ENCODE results near the gene GRIK4.
A peak's percentile ranks its signal among the peaks of the same experiment; 100 is the strongest.

Gene GRIK4

DNA sequence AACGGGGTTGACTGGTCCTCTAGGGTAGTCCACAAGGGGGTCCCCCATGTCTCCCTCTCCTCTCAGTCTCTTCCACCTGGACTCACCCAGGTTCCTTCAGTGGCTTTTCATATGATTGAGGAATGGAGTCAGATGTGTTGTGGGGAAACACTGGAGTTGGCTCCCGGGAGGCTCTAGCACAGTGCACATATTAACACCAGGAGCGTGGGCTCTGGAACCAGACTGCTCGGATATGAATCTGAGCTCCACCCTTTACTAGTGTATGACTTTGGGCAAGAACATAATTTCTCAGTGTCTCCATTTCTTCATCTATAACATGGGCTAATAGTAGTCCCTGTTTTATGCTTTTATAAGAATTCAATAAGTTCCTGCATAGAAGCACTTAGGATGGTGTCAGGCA, 157.0 kb downstream of the GRIK4 start:
- no peak overlapping the region for H3K9ac ChIP-seq
- H3K27ac ChIP-seq = no peak overlapping the region
- peaks cover 8% of the 10 kb centered on the region for H3K4me1 ChIP-seq
- peaks cover 5% of the 10 kb centered on the region; the same call in 1 of the 2 replicates for H3K9me3 ChIP-seq
- H3K4me3 ChIP-seq = no peak overlapping the region
- no peak overlapping the region for H3K4me2 ChIP-seq
- H3K36me3 ChIP-seq = no peaks in the 10 kb centered on the region
- TF ChIP-seq Cebpa-rat (IDR thresholded peaks at IDR 0.05) = no peak
- H3K27me3 ChIP-seq = no peaks in the 10 kb centered on the region
- no peaks in the 10 kb centered on the region for H4K20me1 ChIP-seq

DNA sequence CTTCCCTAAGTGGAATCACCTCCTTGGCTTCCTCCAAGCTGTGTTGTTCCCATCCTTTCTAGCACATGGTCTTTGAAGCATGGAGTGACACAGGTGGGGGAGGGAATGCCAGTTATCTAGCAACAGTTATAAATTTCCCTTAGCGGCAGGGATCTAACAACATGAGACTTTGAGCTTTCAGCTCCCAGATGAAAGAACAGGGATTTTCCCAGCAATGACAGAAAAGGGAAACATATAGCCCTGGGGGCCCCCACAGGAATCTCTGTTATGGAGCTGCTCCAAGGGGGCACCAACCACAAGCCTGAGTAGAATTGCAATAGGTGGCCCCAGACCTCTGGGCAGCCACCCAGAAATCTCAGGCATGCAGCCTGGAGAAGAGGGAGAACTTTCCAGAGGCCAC, 163.0 kb downstream of the GRIK4 start:
- TF ChIP-seq Cebpa-rat (IDR thresholded peaks at IDR 0.05) = no peak
- no peak overlapping the region for H3K9ac ChIP-seq
- H3K4me1 ChIP-seq = peaks cover 24% of the 10 kb centered on the region
- no peaks in the 10 kb centered on the region for H3K36me3 ChIP-seq
- H3K9me3 ChIP-seq = peaks cover 5% of the 10 kb centered on the region; the same call in 1 of the 2 replicates
- H4K20me1 ChIP-seq = no peaks in the 10 kb centered on the region
- no peaks in the 10 kb centered on the region for H3K27me3 ChIP-seq
- H3K27ac ChIP-seq = no peak overlapping the region
- H3K4me3 ChIP-seq = no peak overlapping the region
- no peak overlapping the region for H3K4me2 ChIP-seq

- H3K4me2 ChIP-seq = no peak overlapping the region
- H3K9me3 ChIP-seq = peaks cover 5% of the 10 kb centered on the region; the same call in 1 of the 2 replicates
- H3K4me1 ChIP-seq = peaks cover 24% of the 10 kb centered on the region
- no peak overlapping the region for H3K27ac ChIP-seq
- no peak overlapping the region for H3K9ac ChIP-seq
- no peak for TF ChIP-seq Cebpa-rat (IDR thresholded peaks at IDR 0.05)
- no peaks in the 10 kb centered on the region for H4K20me1 ChIP-seq
- no peaks in the 10 kb centered on the region for H3K36me3 ChIP-seq
- H3K4me3 ChIP-seq = no peak overlapping the region
- H3K27me3 ChIP-seq = no peaks in the 10 kb centered on the region
Measured at GRCh38 chr11:120675171-120675570, 163.6 kb downstream of the GRIK4 start.

- H3K9ac ChIP-seq = no peak overlapping the region
- no peak for TF ChIP-seq Cebpa-rat (IDR thresholded peaks at IDR 0.05)
- H3K4me2 ChIP-seq = peak overlapping the region; percentile 33
- H3K9me3 ChIP-seq = peaks cover 3% of the 10 kb centered on the region; the same call in 1 of the 2 replicates
- no peak overlapping the region for H3K4me3 ChIP-seq
- H3K36me3 ChIP-seq = no peaks in the 10 kb centered on the region
- H3K27ac ChIP-seq = no peak overlapping the region
- H3K4me1 ChIP-seq = peaks cover 24% of the 10 kb centered on the region
- H3K27me3 ChIP-seq = no peaks in the 10 kb centered on the region
- no peaks in the 10 kb centered on the region for H4K20me1 ChIP-seq
Measured at GRCh38 chr11:120676991-120677390, 165.4 kb downstream of the GRIK4 start.

DNA sequence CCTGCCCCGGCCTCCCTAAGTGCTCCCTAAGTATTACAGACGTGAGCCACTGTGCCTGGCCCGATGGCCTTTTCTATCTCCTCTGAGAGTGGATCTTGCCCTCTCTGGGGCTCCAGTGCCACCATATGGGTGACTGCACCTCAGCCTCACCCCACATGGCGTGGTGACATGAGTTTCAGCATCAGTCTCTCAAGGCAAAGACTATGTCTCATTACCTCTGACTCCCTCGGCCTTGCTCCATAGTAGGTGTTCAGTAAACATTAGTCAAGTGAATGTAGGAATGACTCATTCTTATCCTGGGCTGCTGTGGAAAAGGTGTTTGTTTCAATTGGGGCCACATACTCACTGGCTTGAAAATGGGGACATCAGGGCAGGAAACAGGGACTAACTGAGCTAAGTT, 168.8 kb downstream of the GRIK4 start:
- no peak overlapping the region for H3K9ac ChIP-seq
- H3K27ac ChIP-seq = no peak overlapping the region
- no peak overlapping the region for H3K4me2 ChIP-seq
- H3K4me3 ChIP-seq = no peak overlapping the region
- no peaks in the 10 kb centered on the region for H3K36me3 ChIP-seq
- no peaks in the 10 kb centered on the region for H3K27me3 ChIP-seq
- H3K4me1 ChIP-seq = peaks cover 18% of the 10 kb centered on the region
- H4K20me1 ChIP-seq = no peaks in the 10 kb centered on the region
- H3K9me3 ChIP-seq = no peaks in the 10 kb centered on the region
- no peak for TF ChIP-seq Cebpa-rat (IDR thresholded peaks at IDR 0.05)

- Histone ChIP-seq H3K9ac (no peak overlapping the region), H3K27ac (no peak overlapping the region), H3K4me3 (no peak overlapping the region), H3K27me3 (no peaks in the 10 kb centered on the region), H4K20me1 (no peaks in the 10 kb centered on the region), H3K4me1 (peaks cover 22% of the 10 kb centered on the region), H3K4me2 (no peak overlapping the region), H3K36me3 (no peaks in the 10 kb centered on the region), H3K9me3 (no peaks in the 10 kb centered on the region)
- no peak for TF ChIP-seq Cebpa-rat (IDR thresholded peaks at IDR 0.05)
Measured at GRCh38 chr11:120681434-120682331, 170.1 kb downstream of the GRIK4 start.

- TF ChIP-seq Cebpa-rat (IDR thresholded peaks at IDR 0.05) = no peak
- Histone ChIP-seq H3K4me2 (no peak overlapping the region), H3K4me3 (no peak overlapping the region), H3K27me3 (no peaks in the 10 kb centered on the region), H3K9ac (no peak overlapping the region), H4K20me1 (no peaks in the 10 kb centered on the region), H3K9me3 (no peaks in the 10 kb centered on the region), H3K4me1 (peaks cover 17% of the 10 kb centered on the region), H3K27ac (no peak overlapping the region), H3K36me3 (no peaks in the 10 kb centered on the region)
Measured at GRCh38 chr11:120682332-120682649, 170.7 kb downstream of the GRIK4 start.

- Histone ChIP-seq H3K4me1 (peaks cover 13% of the 10 kb centered on the region), H3K9ac (no peak overlapping the region), H3K27ac (no peak overlapping the region), H3K9me3 (no peaks in the 10 kb centered on the region), H3K4me2 (no peak overlapping the region), H3K4me3 (no peak overlapping the region), H3K36me3 (no peaks in the 10 kb centered on the region), H3K27me3 (no peaks in the 10 kb centered on the region), H4K20me1 (no peaks in the 10 kb centered on the region)
- TF ChIP-seq Cebpa-rat (IDR thresholded peaks at IDR 0.05) = no peak
Measured at GRCh38 chr11:120682866-120683265, 171.3 kb downstream of the GRIK4 start.

DNA sequence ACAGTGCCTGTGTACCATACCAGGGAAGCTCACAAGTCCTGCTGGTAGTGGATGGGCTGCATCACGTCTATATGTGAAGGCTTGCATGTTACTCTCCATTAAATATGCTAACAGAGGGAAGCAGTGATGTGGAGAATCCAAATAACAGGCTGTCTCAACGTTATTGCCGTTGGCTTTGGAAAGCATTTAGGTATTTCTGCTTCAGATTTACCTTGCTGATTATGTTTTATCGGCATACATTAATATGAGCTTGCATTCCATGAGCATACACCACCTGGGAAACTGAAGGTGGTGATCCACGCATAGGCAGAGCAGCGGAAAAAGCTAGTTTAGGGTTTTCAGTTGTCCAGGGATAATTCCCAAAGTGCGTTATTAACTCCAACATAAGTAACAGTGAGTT, 175.0 kb downstream of the GRIK4 start:
- H3K9ac ChIP-seq = no peak overlapping the region
- no peak overlapping the region for H3K27ac ChIP-seq
- H3K4me1 ChIP-seq = peaks cover 17% of the 10 kb centered on the region
- no peak overlapping the region for H3K4me2 ChIP-seq
- H4K20me1 ChIP-seq = no peaks in the 10 kb centered on the region
- no peaks in the 10 kb centered on the region for H3K27me3 ChIP-seq
- TF ChIP-seq Cebpa-rat (IDR thresholded peaks at IDR 0.05) = no peak
- H3K9me3 ChIP-seq = no peaks in the 10 kb centered on the region
- H3K4me3 ChIP-seq = no peak overlapping the region
- no peaks in the 10 kb centered on the region for H3K36me3 ChIP-seq

DNA sequence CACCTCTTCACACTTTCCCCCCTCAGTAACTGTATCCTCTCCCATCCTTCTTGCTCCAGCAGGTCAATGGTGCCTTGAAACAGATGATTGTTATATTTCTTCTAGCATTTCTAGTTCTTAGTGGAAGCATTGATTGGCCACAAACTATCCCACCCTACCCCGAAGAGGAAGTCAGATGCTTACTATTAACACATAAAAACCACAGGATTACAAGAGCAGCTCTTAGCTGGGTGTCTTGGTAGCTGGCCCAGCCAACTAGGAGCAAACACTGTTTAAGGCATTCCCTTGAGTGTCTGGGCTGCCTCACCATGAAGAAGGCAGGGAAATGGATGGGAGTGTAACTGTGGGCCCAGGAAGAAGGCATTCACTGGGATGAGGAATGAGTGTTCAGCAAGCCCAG, 176.6 kb downstream of the GRIK4 start:
- Histone ChIP-seq H3K4me3 (no peak overlapping the region), H4K20me1 (no peaks in the 10 kb centered on the region), H3K4me1 (peaks cover 17% of the 10 kb centered on the region), H3K36me3 (no peaks in the 10 kb centered on the region), H3K9me3 (no peaks in the 10 kb centered on the region), H3K27ac (no peak overlapping the region), H3K27me3 (no peaks in the 10 kb centered on the region), H3K4me2 (peak overlapping the region; percentile 41), H3K9ac (no peak overlapping the region)
- TF ChIP-seq Cebpa-rat (IDR thresholded peaks at IDR 0.05) = no peak
